ENCODE results near the gene RHNO1. TPM values are rescaled to one million over a fixed set of nuclear protein-coding genes. Genes with fewer than 3 reads are reported as not detected.

The RHNO1 gene
- total RNA-seq, 4 donors from 2014 or later, result 5.8 to 23.0 (median 17.8) TPM

DNA sequence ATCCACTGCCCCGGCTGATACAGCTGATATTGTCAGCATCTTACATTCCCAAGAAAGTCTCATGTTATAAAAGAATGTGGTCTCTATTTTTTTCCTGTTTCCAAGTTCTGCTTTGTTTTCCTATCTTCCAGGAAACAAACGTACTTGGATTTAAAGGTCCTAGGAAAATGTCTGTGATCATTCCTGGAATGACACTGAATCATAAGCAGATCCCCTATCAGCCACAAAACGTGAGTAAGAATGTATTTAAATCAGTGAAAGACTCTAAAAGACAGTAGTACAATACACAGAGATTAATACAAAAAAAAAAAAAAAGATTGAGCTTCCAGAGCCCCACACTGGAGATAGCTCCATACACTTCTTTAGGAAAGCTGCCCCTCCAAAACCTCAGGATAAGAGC lies 60.5 kb downstream of the RHNO1 start:
- Histone ChIP-seq H3K36me3 (peaks cover 0 to 66% (median 0%) of the 10 kb centered on the region in 3 donors), H3K27ac (no peak overlapping the region), H3K9me3 (no peaks in the 10 kb centered on the region), H3K27me3 (no peaks in the 10 kb centered on the region), H3K4me3 (no peak overlapping the region), H3K4me1 (no peaks in the 10 kb centered on the region)
- no peak for TF ChIP-seq POLR2A (IDR thresholded peaks at IDR 0.05)
- TF ChIP-seq CTCF (IDR thresholded peaks at IDR 0.05), result no peak
- DNase-seq, result no peak

Other genes with a start within 250 kb of the RHNO1 start
- 10 to 100 TPM; 27.7 to 42.4 (median 33.7) TPM for gene FKBP4, start 82.3 kb upstream of the RHNO1 start, total RNA-seq
- gene ITFG2, start 64.6 kb upstream of the RHNO1 start, total RNA-seq, result 100 to 1,000 TPM in 2 of 4 donors, 10 to 100 TPM in 2; 50.8 to 119 (median 102) TPM
- not detected for gene NRIP2, start 42.2 kb upstream of the RHNO1 start, total RNA-seq
- 1 to 10 TPM in 1 of 4 donors, not detected in 3; 2.3 TPM for gene TEX52, start 20.2 kb upstream of the RHNO1 start, total RNA-seq
- gene FOXM1, start within 50 bp of the RHNO1 start, total RNA-seq, result 10 to 100 TPM in 2 of 4 donors, 1 to 10 TPM in 2; 6.4 to 31.4 (median 11.2) TPM
- 10 to 100 TPM in 3 of 4 donors, 1 to 10 TPM in 1; 7.2 to 63.5 (median 12.6) TPM for gene TULP3, start 13.7 kb downstream of the RHNO1 start, total RNA-seq
- 1 to 10 TPM; 4.3 to 6.6 (median 5.1) TPM for gene TEAD4, start 82.2 kb downstream of the RHNO1 start, total RNA-seq
- 10 to 100 TPM in 3 of 4 donors, 1 to 10 TPM in 1; 7.5 to 23.9 (median 11.8) TPM for gene TSPAN9, start 200.2 kb downstream of the RHNO1 start, total RNA-seq

All from Peyer's patch (tissue), 4 donors.